SK-N-MC (cell line): ENCODE data around the gene CD96.

Experiments used
- EZH2 ChIP-seq: fragments of 200-600 bp; sonication (generic); IDR thresholded peaks from one replicate; pipeline ENCODE4 v1.6.1; 2017; ENCODE audit warnings: antibody characterized with exemption
- POLR2AphosphoS5 ChIP-seq: IDR thresholded peaks from 2 replicates; pipeline ENCODE4 v1.6.1; 2012; ENCODE audit warnings: mild to moderate bottlenecking, low read depth, low read length, borderline replicate concordance

DNA sequence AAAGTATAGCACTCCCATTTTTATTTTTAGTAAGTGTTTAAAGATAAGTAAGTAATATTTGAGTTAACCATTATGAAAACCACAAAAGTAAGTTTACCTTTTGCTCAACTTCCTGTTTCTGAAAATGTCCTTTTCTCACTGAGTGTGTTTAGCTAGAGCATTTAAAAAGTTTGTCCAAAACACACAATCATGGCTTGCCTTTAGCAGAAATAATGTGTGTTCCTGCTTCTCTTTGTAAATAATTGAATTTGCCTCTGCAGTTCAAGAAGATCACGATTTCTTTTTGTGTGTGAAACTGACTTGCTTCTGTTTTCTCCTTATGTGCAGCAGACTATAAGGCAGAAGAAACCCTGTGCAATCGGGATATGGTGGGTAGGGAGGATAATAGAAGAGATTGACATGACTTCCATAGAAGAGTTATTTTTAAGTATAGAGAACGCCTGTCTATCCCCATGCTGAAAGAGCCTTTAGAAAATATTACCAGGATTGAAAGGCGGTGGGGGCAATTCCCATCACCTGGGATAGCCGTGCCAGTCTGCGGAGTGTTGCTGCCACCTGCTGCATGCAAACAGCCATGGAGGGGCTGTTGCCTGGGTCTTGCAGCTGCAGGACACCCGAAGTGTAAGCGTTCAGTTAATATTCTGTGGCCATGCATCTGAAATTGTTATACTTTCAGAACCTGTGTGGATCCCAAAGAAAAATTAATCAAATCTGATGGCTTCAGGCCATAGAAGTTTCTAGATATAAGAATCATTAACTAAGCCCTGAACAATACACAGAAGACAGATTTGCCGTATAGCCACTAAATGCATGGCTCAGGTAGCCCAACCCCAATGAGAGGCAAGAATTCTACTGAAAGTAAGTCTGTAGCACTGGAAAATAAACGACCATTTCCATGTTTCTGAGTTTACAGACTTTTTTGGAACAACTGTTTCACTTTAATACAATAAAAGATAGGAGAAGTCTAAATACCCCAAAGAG lies 2.4 kb upstream of the CD96 start:
- TF ChIP-seq POLR2AphosphoS5 (no peak), EZH2 (no peak)
